Right atrium auricular region (tissue), 2 donors: ENCODE results near the gene ALDH3B2. TPM values are rescaled to one million over a fixed set of nuclear protein-coding genes. Genes with fewer than 3 reads are reported as not detected.

Experiments used
- DNase-seq: peaks from one replicate; pipeline ENCODE4 v3.0.0-alpha.2; 2019; ENCODE audit warnings: low spot score
- H3K27ac ChIP-seq, 2 donors: fragments of 200-600 bp; sonication (generic); 1 replicate in 1 of 2; 2 replicates in 1 of 2; pipeline ENCODE4 v1.5.1; 2016 to 2019
- H3K27me3 ChIP-seq, 2 donors: fragments of 200-600 bp; sonication (generic); one replicate each; pipeline versions ENCODE4 v1.5.1 to v1.6.0; 2017 to 2019
- H3K36me3 ChIP-seq: fragments of 200-600 bp; sonication (generic); one replicate; pipeline ENCODE4 v1.5.1; 2016
- H3K4me1 ChIP-seq, 2 donors: fragments of 200-600 bp; sonication (generic); one replicate each; pipeline versions ENCODE4 v1.5.1 to v1.6.0; 2017 to 2019
- H3K4me3 ChIP-seq, 2 donors: fragments of 200-600 bp; sonication (generic); 1 replicate in 1 of 2; 2 replicates in 1 of 2; pipeline ENCODE4 v1.5.1; 2017 to 2019; ENCODE audit warnings: mild to moderate bottlenecking in 1 of 2, moderate library complexity in 1 of 2
- H3K9me3 ChIP-seq, 2 donors: fragments of 200-600 bp; sonication (generic); one replicate each; pipeline ENCODE4 v1.5.1; 2019
- total RNA-seq, 2 donors: library from RNA; depleted of rRNA; stranded (reverse); fragments of >200 nt; gene quantifications; one replicate each; pipeline ENCODE4 v1.1.0, GENCODE V29; 2016
- TF ChIP-seq, protein P1 (sequence below), 2 donors: fragments of 200-600 bp; sonication (generic); IDR thresholded peaks; one replicate each; pipeline ENCODE4 v1.5.1; 2019; ENCODE audit warnings: antibody characterized with exemption in 2 of 2

ALDH3B2 gene
- total RNA-seq, 2 donors from 2014 or later = not detected

GRCh38 chr11:67656278-67656922 is 18.0 kb downstream of the ALDH3B2 start:
- Histone ChIP-seq H3K36me3 (no peaks in the 10 kb centered on the region), H3K27ac (no peak overlapping the region), H3K9me3 (no peaks in the 10 kb centered on the region), H3K27me3 (no peaks in the 10 kb centered on the region), H3K4me1 (no peaks in the 10 kb centered on the region), H3K4me3 (no peak overlapping the region)
- TF ChIP-seq, protein P1, sequence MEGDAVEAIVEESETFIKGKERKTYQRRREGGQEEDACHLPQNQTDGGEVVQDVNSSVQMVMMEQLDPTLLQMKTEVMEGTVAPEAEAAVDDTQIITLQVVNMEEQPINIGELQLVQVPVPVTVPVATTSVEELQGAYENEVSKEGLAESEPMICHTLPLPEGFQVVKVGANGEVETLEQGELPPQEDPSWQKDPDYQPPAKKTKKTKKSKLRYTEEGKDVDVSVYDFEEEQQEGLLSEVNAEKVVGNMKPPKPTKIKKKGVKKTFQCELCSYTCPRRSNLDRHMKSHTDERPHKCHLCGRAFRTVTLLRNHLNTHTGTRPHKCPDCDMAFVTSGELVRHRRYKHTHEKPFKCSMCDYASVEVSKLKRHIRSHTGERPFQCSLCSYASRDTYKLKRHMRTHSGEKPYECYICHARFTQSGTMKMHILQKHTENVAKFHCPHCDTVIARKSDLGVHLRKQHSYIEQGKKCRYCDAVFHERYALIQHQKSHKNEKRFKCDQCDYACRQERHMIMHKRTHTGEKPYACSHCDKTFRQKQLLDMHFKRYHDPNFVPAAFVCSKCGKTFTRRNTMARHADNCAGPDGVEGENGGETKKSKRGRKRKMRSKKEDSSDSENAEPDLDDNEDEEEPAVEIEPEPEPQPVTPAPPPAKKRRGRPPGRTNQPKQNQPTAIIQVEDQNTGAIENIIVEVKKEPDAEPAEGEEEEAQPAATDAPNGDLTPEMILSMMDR (IDR thresholded peaks at IDR 0.05) = no peak
- no peak for DNase-seq

DNA sequence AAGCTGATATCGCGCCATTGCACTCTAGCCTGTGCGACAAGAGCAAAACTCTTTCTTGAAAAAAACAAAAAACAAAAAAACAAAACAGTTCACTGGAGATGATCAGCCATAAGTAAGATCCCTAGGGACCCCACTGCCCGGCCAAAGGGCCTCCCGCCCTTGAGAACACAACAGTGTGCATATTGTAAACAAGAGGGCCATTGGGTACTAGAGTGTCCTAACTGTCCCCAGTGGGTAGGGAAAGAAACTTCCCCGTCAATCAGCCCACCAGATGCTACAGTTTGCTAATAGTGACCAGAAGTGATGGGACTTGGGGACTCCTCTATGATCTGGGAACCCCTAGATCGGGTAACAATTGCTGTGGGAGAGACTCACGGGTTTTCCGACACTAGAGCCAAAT is 20.2 kb downstream of the ALDH3B2 start:
- H3K4me3 ChIP-seq = no peak overlapping the region
- H3K9me3 ChIP-seq = no peaks in the 10 kb centered on the region
- no peak overlapping the region for H3K27ac ChIP-seq
- no peaks in the 10 kb centered on the region for H3K36me3 ChIP-seq
- no peaks in the 10 kb centered on the region for H3K27me3 ChIP-seq
- TF ChIP-seq, protein P1 (IDR thresholded peaks at IDR 0.05) = no peak
- no peak for DNase-seq
- no peaks in the 10 kb centered on the region for H3K4me1 ChIP-seq

DNA sequence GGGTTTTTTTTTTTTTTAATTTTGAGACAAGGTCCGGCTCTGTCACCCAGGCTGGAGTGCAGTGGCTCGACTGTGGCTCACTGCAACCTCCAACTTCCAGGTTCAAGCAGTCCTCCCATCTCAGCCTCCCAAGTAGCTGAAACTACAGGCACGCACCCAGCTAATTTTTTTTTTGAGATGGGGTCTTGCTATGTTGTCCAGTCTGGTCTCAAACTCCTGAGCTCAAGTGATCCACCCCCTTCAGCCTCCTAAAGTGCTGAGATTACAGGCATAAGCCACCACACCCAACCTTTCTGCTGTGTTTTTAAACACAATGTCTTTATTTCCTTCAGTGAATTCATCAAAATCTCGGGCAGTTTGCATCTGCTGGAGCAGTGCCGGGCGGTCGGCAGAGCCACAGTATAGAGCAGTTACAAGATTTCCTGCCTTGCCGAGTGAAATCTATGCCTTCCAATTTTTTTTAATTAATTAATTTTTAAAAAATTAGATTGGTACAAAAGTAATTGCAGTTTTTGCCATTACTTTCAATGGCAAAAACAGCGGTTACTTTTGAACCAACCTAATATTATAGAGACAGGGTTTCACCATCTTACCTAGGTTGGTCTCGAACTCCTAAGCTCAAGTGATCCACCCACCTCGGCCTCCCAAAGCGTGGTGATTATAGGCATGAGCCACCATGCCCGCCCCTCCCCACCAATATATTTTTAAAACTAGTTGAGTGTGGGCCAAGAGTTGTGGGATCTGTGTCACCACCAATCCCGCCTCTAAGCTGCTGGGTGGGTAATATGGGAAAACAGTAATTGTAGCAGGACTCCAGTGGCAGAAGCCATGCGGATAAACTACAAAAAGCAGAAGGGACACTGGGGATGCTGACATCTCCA is 21.2 kb downstream of the ALDH3B2 start:
- H3K27me3 ChIP-seq = no peaks in the 10 kb centered on the region
- no peaks in the 10 kb centered on the region for H3K9me3 ChIP-seq
- no peak for DNase-seq
- H3K36me3 ChIP-seq = no peaks in the 10 kb centered on the region
- H3K4me1 ChIP-seq = no peaks in the 10 kb centered on the region
- no peak overlapping the region for H3K4me3 ChIP-seq
- TF ChIP-seq, protein P1 (IDR thresholded peaks at IDR 0.05) = no peak
- no peak overlapping the region for H3K27ac ChIP-seq

GRCh38 chr11:67651976-67652781 is 22.2 kb downstream of the ALDH3B2 start:
- no peak overlapping the region for H3K4me3 ChIP-seq
- TF ChIP-seq, protein P1 (IDR thresholded peaks at IDR 0.05) = no peak
- H3K27ac ChIP-seq = no peak overlapping the region
- H3K4me1 ChIP-seq = no peaks in the 10 kb centered on the region
- no peak for DNase-seq
- no peaks in the 10 kb centered on the region for H3K9me3 ChIP-seq
- H3K36me3 ChIP-seq = no peaks in the 10 kb centered on the region
- H3K27me3 ChIP-seq = no peaks in the 10 kb centered on the region

DNA sequence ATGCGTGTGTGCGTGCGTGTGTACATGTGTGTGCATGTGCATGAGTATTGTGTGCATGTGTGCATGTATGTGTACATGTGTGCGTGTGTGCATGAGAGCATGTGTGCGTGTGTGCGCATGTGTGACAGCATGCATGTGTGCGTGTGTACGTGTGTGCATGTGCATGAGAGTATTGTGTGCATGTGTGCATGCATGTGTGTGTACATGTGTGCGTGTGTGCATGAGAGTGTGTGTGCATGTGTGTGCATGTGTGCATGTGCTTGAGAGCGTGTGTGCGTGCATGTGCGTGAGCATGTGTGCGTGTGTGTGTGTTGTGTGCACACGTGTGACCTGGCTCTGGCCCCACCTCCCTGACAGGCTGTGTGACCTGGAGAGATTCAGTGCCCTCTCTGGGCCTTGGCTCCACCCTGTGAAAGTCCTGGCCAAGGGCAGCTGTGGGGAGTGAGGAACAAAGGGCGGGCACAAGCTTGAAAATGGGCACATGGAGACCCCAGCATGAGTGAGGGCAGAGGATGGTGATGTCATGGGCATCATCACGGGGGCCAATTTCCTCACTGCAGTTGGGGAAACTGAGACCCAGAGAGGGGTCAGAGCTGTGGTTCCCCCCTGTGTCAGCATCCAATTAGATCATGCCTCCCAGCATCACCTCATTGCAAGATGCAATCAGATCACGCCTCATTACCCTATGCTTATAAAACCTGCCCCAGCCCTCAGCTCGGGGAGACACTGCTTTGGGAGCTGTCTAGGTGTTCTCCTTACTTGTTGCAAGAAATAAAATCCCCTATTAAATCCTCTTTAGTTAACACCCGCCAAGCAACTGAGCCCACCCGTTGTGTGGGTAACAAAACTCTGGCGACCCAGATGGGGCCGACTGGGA is 24.6 kb downstream of the ALDH3B2 start:
- Histone ChIP-seq H3K36me3 (no peaks in the 10 kb centered on the region), H3K4me3 (no peak overlapping the region), H3K27me3 (no peaks in the 10 kb centered on the region), H3K4me1 (no peaks in the 10 kb centered on the region), H3K27ac (no peak overlapping the region), H3K9me3 (no peaks in the 10 kb centered on the region)
- TF ChIP-seq, protein P1 (IDR thresholded peaks at IDR 0.05) = no peak
- DNase-seq = no peak
